AG04449 (cell line): Measurements from ENCODE around the gene CASP7.

Source experiments
- CTCF ChIA-PET: fragments of 350-600 bp; formaldehyde crosslinking; extraction: SDS; loops from one replicate; lab custom pipeline; 2021; ENCODE audit warnings: antibody characterized with exemption; lab: Yijun Ruan, JAX
- POLR2A ChIA-PET: fragments of 400-600, 350-600 bp; formaldehyde crosslinking; extraction: SDS; loops from one replicate; lab custom pipeline; 2020; ENCODE audit warnings: antibody characterized with exemption, inconsistent platforms; lab: Yijun Ruan, JAX
- DNase-seq: peaks from one replicate; pipeline ENCODE4 v3.0.0-alpha.2; 2010; ENCODE audit warnings: low read depth, low spot score
- H3K4me3 ChIP-seq: 2 replicates; pipeline ENCODE4 v1.5.1; 2011; ENCODE audit warnings: low read depth, mild to moderate bottlenecking, control low read depth, low read length
- CTCF ChIP-seq: IDR thresholded peaks from one replicate; pipeline ENCODE4 v1.5.1; 2011; ENCODE audit warnings: mild to moderate bottlenecking, moderate library complexity, low read length, control low read depth, inconsistent platforms; ENCODE audit not compliant: insufficient read depth; ENCODE audit errors: missing control alignments

Gene CASP7

DNA sequence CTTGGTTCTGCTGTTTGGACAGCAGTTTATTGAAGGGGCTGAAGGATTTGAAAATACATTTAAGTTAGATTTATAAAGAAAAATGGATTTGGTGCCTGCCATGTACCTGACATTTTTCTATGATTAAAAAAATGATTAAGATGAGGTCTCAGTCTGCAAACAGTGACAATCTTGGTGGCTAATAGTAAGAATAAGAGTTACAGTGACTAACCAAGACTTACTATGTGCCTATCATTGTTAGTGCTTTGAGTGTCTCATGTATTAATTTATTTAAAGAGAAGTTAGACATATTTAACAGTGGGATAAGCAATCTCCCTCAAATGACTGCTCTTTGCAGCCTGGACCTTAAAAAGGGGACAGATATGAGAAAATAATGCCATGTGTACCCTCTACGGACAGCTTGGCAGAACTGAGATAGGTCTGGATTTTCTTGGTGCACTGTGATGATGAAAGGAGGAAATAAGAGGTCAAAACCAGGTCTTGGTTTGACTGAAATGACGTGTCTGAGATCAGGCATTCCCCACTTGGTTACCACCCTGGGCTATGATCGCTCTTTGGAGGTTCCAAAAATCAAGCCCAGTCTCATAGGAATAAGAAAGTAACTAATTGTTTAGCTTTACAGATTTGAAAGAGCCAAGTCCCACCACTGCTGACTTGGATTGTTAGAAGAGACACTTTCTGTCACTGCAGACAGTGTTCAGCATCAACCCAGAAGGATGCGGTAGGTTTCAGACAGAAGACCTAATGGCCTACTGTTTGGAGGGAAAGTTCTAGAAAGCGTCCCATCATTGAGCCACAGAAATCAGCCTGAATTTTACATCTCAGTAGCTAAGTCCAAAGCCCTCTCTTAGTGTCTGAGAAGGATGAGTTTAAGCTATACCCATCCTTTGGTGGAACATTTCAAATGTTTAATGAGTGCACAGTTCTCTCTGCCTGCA is 2.1 kb downstream of the CASP7 start:
- DNase-seq, result no peak
- CTCF ChIA-PET, result no interaction called here
- no peak overlapping the region for H3K4me3 ChIP-seq
- POLR2A ChIA-PET, result no interaction called here
- no peak for TF ChIP-seq CTCF

DNA sequence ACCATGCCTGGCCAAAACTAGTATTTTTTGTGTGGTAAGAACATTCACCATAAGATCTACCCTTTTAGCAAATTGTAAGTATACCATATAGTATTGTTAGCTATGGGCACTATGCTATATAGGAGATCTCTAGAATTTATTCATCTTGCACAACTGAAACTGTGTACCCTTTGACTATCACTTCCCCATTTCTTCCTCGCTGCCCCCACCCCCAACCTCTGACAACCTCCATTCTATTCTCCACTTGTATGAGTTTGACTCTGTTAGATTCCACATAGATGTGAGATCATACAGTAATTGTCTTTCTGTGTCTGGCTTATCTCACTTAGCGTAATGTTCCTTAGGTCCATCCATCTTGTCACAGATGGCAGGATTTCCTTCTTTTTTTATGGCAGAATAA is 3.6 kb downstream of the CASP7 start:
- H3K4me3 ChIP-seq, result no peak overlapping the region
- TF ChIP-seq CTCF, result no peak
- POLR2A ChIA-PET, result no interaction called here
- CTCF ChIA-PET, result no interaction called here
- DNase-seq, result no peak

DNA sequence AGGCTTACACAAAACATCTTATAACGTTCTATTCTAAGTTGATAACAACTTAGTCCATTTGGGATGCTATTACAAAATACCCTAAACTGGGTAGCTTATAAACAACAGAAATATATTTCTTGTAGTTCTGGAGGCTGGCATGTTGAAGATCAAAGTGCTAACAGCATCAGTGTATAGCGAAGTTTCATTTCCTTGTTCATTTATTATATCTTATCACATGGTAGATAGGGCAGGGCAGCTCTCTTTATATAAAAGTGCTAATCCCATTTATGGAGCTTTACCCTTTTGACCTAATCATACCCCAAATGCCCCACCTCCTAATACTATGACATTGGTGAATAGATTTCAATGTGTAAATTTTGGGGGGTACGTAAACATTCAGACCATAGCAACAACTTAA is 6.3 kb downstream of the CASP7 start:
- no peak overlapping the region for H3K4me3 ChIP-seq
- ChIA-PET POLR2A (no interaction called here), CTCF (interaction anchor here (2.1 kb wide), 1 partner anchor 19 kb away, joined by 9 read pairs; no protein-coding TSS in a partner anchor)
- no peak for DNase-seq
- no peak for TF ChIP-seq CTCF

GRCh38 chr10:113687037-113687436 is 7.3 kb downstream of the CASP7 start:
- ChIA-PET CTCF (interaction anchor here (1.6 to 2.1 kb wide), 2 partner anchors 8 to 18 kb away, joined by 7 to 9 read pairs; no protein-coding TSS in a partner anchor), POLR2A (no interaction called here)

DNA sequence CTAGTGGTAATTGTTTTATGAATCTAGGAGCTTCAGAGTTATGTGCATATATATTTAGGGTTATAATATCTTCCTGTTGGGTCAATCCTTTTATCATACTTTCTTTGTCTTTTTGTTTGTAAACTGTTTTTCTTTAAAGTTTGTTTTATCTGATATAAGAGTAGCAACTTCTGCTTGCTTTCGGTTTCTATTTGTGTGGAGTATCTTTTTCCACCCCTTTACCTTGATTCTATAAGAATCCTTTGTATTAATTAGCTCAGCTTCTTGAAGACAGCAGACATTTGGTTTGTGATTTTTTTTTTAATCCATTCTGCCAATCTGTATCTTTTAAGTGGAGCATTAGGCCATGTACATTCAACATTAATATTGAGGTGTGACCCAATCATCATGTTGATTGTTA is 9.3 kb downstream of the CASP7 start:
- CTCF ChIA-PET, result no interaction called here
- POLR2A ChIA-PET, result no interaction called here
- no peak for TF ChIP-seq CTCF
- no peak for DNase-seq
- H3K4me3 ChIP-seq, result no peak overlapping the region

More at GRCh38 chr10:113687037-113687436, 7.3 kb downstream of the CASP7 start:
- no peak for DNase-seq
- no peak overlapping the region for H3K4me3 ChIP-seq
- TF ChIP-seq CTCF, result no peak

GRCh38 chr10:113689574-113689973 is 9.9 kb downstream of the CASP7 start:
- ChIA-PET POLR2A (no interaction called here), CTCF (interaction anchor here (3.3 kb wide), 1 partner anchor 13 kb away, joined by 10 read pairs; no protein-coding TSS in a partner anchor)
- no peak for DNase-seq

More at GRCh38 chr10:113689574-113689973, 9.9 kb downstream of the CASP7 start:
- H3K4me3 ChIP-seq, result no peak overlapping the region
- TF ChIP-seq CTCF, result no peak
